ENCODE data around the gene SLC2A9.

DNA sequence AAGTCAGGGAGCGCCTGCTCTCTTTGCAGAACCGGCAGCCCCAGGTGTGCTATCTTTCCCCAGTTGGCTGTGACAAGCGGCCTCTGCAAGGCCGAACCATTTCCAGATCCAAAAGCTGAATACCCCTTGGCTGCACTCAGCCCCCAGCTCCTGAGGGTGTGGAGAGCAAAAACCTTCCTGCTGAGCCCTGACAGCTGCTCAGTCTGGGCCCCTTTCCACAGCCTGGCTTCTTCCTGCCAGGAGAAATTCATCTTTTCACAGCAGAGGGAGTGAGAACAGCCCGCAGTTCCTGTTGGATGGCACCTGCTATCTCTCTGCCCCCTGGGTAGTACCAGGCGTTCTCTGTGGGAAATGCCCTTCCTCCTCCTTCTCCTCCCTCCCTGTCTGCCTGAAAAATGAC, 161.5 kb downstream of the SLC2A9 start:
- TF ChIP-seq, protein P1, sequence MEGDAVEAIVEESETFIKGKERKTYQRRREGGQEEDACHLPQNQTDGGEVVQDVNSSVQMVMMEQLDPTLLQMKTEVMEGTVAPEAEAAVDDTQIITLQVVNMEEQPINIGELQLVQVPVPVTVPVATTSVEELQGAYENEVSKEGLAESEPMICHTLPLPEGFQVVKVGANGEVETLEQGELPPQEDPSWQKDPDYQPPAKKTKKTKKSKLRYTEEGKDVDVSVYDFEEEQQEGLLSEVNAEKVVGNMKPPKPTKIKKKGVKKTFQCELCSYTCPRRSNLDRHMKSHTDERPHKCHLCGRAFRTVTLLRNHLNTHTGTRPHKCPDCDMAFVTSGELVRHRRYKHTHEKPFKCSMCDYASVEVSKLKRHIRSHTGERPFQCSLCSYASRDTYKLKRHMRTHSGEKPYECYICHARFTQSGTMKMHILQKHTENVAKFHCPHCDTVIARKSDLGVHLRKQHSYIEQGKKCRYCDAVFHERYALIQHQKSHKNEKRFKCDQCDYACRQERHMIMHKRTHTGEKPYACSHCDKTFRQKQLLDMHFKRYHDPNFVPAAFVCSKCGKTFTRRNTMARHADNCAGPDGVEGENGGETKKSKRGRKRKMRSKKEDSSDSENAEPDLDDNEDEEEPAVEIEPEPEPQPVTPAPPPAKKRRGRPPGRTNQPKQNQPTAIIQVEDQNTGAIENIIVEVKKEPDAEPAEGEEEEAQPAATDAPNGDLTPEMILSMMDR (IDR thresholded peaks at IDR 0.05): no peak
- no peak for TF ChIP-seq EP300 (IDR thresholded peaks at IDR 0.05)
